Upper lobe of right lung (tissue), 1 donor: ENCODE measurements around the gene KSR1. TPM values are rescaled to one million over a fixed set of nuclear protein-coding genes. Genes with fewer than 3 reads are reported as not detected.

Experiments
- ATAC-seq: fragments of 200-7000 bp; cut with Tn5 transposase; one replicate; pipeline ENCODE4 v1.9.1; 2020; ENCODE audit warnings: mild to moderate bottlenecking, moderate library complexity
- DNase-seq: peaks from one replicate; pipeline ENCODE4 v3.0.0-alpha.2; 2020
- H3K27ac ChIP-seq: fragments of 200-600 bp; one replicate; pipeline ENCODE4 v1.8.0; 2022
- H3K27me3 ChIP-seq: fragments of 200-600 bp; one replicate; pipeline ENCODE4 v1.8.0; 2022; ENCODE audit warnings: mild to moderate bottlenecking
- H3K36me3 ChIP-seq: fragments of 200-600 bp; one replicate; pipeline ENCODE4 v1.8.0; 2022
- H3K4me1 ChIP-seq: fragments of 200-600 bp; one replicate; pipeline ENCODE4 v1.8.0; 2022
- H3K4me3 ChIP-seq: fragments of 200-600 bp; one replicate; pipeline ENCODE4 v1.8.0; 2022; ENCODE audit warnings: mild to moderate bottlenecking
- H3K9me3 ChIP-seq: fragments of 200-600 bp; one replicate; pipeline ENCODE4 v1.8.0; 2022
- CTCF ChIP-seq: fragments of 200-600 bp; IDR thresholded peaks from one replicate; pipeline ENCODE4 v1.8.0; 2022; ENCODE audit warnings: antibody characterized with exemption
- intact Hi-C: fragments of 100-400 bp; cut with DNase I; formaldehyde crosslinking; loops from one replicate; pipeline ENCODE4 v1.11.0; 2022
- total RNA-seq: library from RNA; stranded (reverse); fragmentation: NEBNext Ultra II Directional; extraction: Animal tissue kit (Norgen Biotek cat#: 25700); gene quantifications from one replicate; pipeline ENCODE4 v1.2.1, GENCODE V29; 2021
- donor health status: DM: no; HTN: yes; CAD: no; lungs with severe emphysema.

Gene KSR1
- total RNA-seq, 1 donor from 2014 or later, result 52.5 TPM

DNA sequence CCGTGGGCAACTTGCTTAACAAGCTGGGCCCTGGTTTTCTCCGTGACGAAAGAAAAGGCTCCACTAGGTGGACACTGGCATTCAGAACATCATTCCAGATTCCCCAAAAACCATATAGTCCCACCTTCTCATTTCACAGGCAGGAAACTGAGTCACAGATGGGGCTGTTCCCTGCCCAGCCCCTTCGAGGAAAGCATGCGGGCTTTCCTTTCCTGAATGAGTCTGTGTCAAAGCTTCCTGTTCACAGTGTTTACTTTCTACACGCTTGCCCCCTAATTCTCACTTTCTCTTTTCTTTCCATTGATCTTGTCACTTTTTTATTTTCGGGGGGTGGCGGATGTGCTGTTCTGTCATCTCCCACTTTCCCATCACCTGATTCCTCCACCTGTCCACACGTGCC lies 164.5 kb downstream of the KSR1 start:
- Histone ChIP-seq H3K27me3 (no peaks in the 10 kb centered on the region), H3K36me3 (peaks cover 83% of the 10 kb centered on the region), H3K4me3 (no peak overlapping the region), H3K4me1 (no peaks in the 10 kb centered on the region), H3K9me3 (no peaks in the 10 kb centered on the region), H3K27ac (no peak overlapping the region)
- TF ChIP-seq CTCF, result no peak
- no peak for ATAC-seq
- no peak for DNase-seq
- intact Hi-C loops, result no loop called here

DNA sequence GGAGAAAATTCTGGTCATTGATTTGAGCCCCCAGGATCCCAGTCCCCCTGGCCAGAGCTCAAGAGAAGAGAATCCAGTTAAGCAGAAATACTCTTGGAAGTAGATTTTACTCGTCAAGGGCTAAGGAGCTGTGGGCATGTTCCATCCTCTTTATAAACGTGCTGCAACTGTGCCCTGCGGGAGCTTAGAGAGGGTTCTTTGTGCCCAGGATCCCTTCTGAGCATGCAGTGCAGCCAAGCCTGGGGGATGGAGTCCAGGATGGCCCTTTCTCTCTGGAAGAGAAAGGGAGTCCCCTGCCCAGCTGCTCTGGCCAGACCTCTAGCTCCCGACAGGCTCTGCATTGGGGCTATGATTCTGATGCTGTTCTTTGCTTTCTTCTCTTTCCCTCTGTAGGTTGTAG lies 165.3 kb downstream of the KSR1 start:
- DNase-seq (no peak), ATAC-seq (no peak)
- Histone ChIP-seq H3K9me3 (no peaks in the 10 kb centered on the region), H3K27ac (no peak overlapping the region), H3K36me3 (peaks cover 77% of the 10 kb centered on the region), H3K4me1 (no peaks in the 10 kb centered on the region), H3K27me3 (no peaks in the 10 kb centered on the region), H3K4me3 (no peak overlapping the region)
- intact Hi-C loops, result no loop called here
- TF ChIP-seq CTCF, result no peak

GRCh38 chr17:27621942-27622559 lies 165.8 kb downstream of the KSR1 start:
- H3K4me1 ChIP-seq, result no peaks in the 10 kb centered on the region
- H3K27ac ChIP-seq, result no peak overlapping the region
- no peak for TF ChIP-seq CTCF
- H3K9me3 ChIP-seq, result no peaks in the 10 kb centered on the region
- H3K4me3 ChIP-seq, result no peak overlapping the region
- H3K27me3 ChIP-seq, result no peaks in the 10 kb centered on the region
- ATAC-seq, result no peak
- intact Hi-C loops, result no loop called here
- no peak for DNase-seq
- peaks cover 72% of the 10 kb centered on the region for H3K36me3 ChIP-seq

- Histone ChIP-seq H3K9me3 (no peaks in the 10 kb centered on the region), H3K27me3 (no peaks in the 10 kb centered on the region), H3K4me1 (no peaks in the 10 kb centered on the region), H3K27ac (no peak overlapping the region), H3K4me3 (no peak overlapping the region), H3K36me3 (peaks cover 62% of the 10 kb centered on the region)
- intact Hi-C loops, result no loop called here
- TF ChIP-seq CTCF, result no peak
- DNase-seq (no peak), ATAC-seq (no peak)
Observed at GRCh38 chr17:27622986-27623385, 166.7 kb downstream of the KSR1 start.

GRCh38 chr17:27623614-27624013 lies 167.4 kb downstream of the KSR1 start:
- Histone ChIP-seq H3K4me3 (no peak overlapping the region), H3K9me3 (no peaks in the 10 kb centered on the region), H3K4me1 (no peaks in the 10 kb centered on the region), H3K27ac (no peak overlapping the region), H3K36me3 (peaks cover 57% of the 10 kb centered on the region), H3K27me3 (no peaks in the 10 kb centered on the region)
- DNase-seq, result no peak
- no peak for TF ChIP-seq CTCF
- intact Hi-C loops, result no loop called here
- no peak for ATAC-seq

DNA sequence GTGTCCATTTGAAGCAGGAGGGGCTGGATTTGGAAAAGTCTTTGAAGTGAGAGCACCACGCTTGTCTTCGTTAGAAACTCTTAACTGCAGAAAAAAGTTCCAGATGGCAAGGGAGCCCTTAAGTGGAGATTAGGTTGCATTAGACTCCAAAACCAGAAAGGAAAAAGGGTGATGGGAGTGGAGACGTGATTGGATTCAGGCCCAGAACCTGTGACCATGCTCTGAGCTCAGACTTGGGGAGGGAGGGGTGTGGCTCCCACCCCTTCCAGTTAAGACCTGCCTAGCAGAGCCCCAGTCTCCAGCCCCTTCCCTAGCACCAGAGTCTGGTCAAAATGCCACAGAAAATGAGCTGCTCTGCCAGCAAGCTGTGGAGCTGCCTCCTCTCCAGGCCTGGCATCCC lies 168.3 kb downstream of the KSR1 start:
- DNase-seq (no peak), ATAC-seq (no peak)
- no peaks in the 10 kb centered on the region for H3K9me3 ChIP-seq
- no peak overlapping the region for H3K27ac ChIP-seq
- intact Hi-C loops, result no loop called here
- peaks cover 51% of the 10 kb centered on the region for H3K36me3 ChIP-seq
- H3K27me3 ChIP-seq, result no peaks in the 10 kb centered on the region
- no peak for TF ChIP-seq CTCF
- no peak overlapping the region for H3K4me3 ChIP-seq
- H3K4me1 ChIP-seq, result no peaks in the 10 kb centered on the region
